Activated CD8-positive, alpha-beta memory T cell treated with anti-CD3 and anti-CD28 coated beads, Interleukin-2, amount 50 U/mL, for 4 hours (primary cell): Measurements from ENCODE around the gene BLOC1S1.

Experiments used
- DNase-seq: peaks from one replicate; pipeline ENCODE4 v3.0.0-alpha.2; 2020

BLOC1S1 gene

DNA sequence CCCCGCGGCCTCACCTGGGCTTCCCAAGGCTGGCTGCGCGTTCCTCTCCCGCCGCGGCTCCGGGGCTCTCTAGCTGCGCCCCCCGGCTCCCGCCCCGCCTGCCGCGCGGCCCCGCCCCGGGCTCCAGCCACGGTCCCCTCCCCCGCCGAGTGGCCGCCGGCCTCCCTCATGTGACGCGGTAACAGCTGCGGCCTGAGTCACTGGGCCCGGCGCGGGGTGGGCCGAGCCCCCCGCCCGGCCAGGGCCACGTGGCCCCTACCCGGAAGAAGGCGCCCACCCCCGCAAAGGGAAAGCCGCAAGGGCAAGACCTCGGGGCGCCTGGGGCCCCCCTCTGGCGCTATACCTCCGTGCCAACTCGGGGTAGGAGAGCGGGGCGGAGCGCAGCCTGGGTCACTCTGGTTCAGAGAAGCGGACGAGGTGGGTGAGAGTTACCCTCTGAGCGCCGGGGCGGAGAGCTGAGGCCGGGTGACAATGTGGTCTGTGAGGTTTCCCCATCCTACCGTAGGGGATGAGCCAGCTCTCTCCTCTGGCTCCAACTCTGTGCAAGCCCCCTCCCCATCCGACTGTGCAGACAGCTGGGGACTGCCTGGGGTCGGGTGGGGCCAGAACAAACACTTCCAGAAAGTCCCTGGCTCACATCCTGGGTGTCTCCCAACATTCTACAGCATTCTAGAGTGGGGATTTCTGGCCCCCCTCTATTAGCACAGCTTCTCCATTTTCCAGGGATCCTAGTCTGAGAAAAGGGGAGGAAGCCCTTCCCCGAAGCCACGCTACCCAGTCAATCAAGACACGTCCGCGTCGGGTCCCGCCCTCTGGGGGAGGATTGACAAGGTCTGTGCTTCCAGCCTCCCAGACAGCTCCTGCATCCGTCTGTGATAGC, 13.3 kb downstream of the BLOC1S1 start, which contains the start of gene CD63:
CD63 (minus strand) TSS at position 71 of the 880 bp plus-strand sequence. CDS start 668 bp downstream, outside the sequence.
- DNase-seq, result peak; percentile 74

DNA sequence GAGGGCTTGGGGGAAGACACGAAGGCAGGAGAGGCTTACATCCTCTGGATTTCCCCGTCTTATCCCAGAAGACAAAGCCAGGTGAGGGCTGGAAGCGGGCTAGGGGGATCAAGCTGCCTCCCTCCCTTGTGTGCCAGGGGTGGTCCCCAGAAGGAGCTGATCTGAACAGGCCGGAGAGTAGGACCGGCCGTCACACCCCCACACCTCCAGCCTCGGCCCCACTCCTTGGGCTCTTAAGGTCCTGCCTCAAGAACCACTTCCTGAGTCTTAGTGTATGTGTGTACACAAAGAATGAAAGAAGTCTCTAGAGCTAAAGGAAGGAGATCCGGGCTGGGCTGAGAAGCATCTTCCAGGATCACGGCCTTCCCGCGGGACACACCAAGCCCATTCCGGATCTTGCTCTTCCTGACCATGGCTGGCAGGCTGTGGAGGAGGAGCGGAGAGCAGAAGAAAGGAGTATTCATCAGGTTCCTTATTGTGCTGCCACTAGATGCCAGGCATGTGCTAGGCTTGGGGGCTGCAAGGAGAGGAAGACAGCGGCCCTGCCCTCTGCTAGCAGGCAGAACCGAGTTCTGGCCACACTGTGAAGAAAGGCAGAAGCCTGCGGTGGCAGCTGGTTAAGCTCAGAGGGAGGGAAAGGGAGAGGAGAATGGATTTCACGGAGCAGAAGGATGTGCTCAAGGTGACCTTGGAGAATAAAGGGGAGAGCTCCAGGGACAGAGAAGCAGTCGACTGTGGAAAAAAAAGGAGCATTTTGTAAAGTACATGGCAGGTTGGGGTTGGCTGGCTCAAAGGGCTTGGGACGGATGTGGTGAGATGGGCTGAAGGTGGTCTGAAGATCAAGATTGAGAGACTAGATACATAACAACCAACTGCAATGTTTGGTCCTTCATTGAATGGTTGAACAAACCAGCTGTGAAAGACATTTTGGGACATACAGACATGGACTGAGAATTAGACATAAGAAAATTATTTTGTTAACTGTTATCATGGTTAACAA, 14.3 kb downstream of the BLOC1S1 start:
- peak; percentile 41 for DNase-seq

DNA sequence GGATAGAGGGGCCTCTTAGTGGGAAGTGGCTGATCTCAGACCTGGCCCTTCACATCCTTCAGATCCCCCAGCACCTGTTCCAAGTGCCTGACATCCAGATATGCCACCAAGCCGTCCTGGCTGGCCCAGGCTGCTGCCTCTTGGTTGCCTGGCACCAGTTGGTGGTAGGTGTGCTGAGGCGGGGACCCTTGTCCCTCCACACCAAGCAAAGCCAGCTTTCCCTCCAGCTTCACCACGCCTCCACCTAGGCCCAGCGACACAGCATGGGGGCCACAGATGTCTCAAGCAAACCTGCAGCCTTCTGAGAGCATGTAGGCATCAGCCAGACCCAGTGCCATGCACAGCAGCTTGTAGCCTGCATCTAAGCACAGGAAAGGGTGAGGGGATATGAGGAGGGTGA, 16.4 kb downstream of the BLOC1S1 start:
- DNase-seq, result no peak

DNA sequence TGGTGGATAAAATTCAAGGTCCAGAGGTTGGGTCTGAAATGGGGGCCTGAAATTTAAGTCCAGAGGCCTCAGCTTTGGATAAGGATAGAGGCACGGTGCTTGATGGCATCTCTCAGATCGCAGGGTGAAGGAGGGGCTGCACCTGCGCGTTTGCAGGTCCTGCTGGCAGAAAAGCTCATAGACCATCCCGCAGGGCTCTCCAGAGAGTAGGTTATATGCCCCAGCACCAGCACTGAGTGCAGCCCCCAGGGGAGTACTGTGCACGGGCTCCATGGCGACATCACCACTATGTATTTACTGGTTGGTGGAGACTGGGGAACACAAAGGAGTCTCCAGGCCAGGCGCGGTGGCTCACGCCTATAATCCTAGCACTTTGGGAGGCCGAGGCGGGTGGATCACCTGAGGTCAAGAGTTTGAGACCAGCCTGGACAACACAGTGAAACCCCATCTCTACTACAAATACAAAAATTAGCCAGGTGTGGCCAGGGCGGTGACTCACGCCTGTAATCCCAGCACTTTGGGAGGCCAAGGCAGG, 17.2 kb downstream of the BLOC1S1 start:
- DNase-seq, result no peak

DNA sequence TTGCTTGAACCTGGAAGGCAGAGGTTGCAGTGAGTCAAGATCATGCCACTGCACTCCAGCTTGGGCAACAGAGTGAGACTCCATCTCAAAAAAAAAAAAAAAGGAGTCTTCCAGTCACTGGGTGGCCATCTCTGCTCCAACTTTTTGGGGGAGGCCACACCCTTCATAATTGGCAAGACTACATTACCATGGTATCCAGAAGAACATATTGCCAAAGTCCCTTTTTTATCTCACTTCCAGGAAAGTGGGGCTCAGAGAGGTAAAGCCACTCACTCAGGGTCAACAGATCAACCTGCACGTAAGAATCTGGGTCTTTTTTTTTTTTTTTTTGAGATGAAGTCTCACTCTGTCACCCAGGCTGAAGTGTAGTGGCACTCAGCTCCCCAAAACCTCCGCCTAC, 18.0 kb downstream of the BLOC1S1 start:
- no peak for DNase-seq

DNA sequence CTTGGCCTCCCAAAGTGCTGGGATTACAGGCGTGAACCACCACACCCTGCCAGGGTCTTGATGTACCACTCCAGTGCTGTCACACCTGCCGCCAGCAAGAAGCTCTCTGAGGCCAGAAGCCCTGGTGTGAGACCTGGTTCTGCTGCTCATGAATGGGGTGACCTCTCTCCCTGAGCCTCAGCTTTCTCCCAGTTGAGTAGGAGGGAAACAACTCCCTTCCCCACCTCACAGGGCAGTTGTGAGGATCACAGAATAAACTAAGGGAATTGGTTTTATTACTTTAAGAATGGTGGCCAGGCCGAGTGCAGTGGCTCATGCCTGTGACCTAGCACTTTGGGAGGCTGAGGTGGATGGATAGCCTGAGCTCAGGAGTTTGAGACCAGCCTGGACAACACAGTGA, 18.7 kb downstream of the BLOC1S1 start:
- DNase-seq, result no peak

DNA sequence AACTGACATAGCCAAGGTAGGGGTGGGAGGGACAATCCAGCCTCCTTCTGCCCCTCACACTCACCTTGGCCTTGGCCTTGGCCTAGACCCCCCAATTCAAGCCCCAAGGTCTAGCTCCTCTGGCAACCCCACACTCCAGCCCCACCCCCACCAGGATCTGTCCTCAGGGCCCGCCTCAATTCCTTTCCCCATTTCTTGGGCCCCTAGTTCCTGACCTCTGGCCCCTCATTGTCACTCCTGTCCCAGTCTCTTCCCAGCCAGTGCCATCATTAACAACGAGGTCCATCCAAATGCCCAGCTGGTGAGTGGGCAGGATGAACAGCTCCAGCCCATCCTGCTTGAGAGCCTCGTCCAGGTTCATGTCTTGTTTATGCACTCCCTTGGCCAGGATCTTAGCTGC, 20.2 kb downstream of the BLOC1S1 start:
- DNase-seq, result no peak

DNA sequence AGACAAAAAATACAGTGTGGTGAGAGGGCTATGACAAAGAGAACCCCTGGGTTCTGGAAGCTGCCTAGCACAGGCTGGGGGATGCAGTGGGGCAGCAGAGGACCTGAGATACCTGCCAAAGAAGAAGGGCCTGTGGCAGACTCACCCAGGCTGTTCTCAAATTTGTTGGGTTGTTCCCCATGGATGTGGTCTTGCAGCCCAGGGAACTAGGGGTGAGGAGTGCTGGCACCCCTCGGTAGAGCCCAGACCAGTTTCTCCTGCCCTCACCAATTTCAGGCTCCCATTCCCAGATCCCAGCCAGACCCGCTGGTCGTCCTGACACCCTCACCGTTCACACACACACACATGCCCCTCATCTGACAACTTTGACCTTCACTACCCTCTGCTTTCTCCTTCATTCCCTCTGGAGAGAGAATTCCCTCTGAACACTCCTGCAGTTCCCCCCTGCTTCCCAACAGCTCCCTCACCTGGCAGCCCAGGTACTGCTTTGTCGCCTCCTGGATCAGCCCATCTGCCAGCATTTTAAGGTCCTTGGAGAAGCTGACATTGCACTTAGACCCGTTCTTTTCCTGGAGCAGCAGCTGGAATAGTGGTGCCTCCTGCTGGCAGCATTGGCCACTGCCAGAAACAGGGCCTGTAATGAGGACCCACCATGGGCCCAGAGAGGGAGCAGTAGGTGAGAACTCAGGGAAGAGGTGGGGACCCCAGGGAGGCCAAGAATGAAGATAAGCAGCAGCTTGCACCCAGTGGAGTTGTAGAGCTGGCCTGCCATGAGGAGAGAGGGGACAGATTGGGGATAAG, 21.1 kb downstream of the BLOC1S1 start:
- peak; percentile 60 for DNase-seq

DNA sequence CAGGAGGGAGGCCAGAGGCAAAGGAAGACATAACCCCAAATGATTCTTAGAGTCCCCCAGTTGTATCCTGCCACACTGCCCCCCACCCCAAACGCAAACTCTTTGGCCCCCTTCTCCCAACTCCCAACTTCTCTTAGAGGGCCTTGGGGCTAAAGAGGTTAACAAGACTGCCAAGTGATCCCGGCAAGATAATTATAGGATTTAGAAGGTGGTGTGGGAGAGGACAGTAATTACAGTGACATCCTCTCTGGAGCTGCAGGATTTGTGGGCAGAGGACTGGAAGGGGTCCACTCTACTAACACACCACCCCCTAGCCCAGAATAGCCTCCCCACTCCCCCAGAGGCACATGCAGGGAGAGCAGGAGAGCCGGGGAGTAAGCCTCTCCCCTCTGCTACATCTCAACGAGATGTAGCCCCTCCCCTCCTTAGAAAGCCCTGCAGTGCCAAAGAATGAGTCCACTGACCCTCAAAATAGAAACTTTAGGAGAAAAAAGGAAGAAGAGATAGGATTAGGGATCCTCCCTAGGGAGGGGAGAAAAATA, 21.8 kb downstream of the BLOC1S1 start:
- no peak for DNase-seq

DNA sequence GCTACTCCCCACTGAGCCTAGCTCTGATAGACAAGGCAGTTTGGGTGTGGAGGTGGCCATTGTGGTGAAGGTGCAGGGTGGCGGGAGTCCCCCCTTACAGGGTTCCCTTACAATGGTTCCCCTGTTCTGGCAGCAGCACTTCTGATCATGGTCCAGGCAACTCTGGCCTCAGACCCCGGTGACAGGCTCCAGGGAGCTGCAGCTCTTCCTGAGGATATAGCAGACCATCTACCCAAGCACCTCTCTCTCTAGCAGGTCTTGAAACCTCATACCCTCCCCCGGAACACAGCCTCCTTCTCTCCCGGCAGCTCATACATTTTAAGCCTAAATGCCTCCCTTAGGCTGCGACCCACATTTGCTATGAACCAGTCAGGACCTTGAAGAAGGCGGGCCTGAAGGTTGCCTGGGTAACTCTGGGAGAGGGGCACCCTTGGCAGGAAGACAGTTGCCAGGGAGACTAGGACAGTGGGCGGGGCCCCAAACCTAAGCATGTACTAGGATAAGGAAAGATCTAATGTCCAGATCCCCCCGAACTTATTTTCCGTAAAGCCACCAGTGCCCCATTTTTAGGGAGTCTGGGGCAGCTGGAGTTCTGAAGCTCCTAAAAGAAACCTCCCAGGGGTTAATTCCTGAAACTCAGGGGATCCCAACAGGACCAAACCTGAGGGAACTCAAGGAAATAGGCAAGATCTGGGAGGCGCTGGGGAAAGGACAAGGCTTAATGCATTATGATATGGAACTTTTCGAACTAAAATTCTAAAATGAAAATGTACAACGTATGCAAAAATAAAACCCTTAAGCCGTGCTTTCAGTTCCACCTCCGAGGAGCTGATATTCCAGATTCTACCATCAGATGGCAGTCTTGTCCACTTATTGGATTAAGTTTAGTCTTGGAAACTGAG, 22.5 kb downstream of the BLOC1S1 start:
- peak; percentile 76 for DNase-seq

DNA sequence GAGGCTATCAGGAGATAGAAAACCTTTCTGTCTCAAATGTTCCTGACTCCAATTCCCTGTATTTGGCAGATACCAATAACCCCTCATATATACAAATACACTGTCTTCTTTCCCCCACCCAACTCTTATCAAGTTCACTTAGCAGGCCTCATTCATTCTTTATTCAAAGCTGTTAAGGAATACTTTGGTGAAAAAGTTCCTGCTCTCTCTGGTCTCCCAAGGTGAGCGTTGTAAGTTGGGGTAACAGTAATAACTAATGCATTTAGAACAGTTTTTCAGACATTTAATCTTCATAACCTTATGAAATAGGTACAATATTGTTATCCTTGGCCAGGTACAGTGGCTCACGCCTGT, 23.2 kb downstream of the BLOC1S1 start:
- DNase-seq, result no peak

DNA sequence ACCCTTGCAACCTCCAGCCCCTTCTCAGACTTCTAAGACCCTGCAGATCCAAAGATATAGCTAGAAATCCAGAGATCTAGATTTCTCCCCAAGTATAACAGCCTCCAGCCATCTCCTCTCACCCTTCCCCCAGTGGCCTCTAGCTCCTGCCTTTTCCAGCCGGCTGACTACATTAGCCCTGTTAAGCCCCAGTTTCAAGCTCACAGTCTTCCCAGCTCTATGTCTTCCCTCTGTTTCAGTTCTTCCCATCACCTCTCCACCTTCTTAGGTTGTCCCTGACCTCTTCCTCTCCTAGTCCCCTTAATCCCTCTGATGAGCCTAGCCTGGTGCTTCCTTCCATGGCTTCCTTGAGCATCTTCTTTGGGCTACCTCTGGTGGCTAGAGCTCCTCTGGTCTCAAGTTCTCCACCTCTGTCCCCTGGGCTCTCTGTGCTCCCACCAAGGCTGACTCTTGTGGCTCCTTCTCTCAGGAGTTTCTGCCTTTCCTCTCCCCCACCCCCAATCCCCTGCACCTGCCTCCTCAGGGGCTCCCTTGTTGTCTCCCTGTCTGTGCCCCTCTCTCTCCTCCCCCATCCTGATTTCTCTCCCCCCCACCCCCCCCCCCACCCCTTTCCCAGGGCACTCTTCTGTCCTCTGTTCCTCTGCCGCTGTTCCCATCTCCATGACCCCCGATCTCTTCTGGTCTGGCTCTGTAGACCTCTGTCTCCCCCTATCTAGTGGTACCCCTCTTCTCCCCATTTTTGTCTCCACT, 26.3 kb downstream of the BLOC1S1 start:
- no peak for DNase-seq

DNA sequence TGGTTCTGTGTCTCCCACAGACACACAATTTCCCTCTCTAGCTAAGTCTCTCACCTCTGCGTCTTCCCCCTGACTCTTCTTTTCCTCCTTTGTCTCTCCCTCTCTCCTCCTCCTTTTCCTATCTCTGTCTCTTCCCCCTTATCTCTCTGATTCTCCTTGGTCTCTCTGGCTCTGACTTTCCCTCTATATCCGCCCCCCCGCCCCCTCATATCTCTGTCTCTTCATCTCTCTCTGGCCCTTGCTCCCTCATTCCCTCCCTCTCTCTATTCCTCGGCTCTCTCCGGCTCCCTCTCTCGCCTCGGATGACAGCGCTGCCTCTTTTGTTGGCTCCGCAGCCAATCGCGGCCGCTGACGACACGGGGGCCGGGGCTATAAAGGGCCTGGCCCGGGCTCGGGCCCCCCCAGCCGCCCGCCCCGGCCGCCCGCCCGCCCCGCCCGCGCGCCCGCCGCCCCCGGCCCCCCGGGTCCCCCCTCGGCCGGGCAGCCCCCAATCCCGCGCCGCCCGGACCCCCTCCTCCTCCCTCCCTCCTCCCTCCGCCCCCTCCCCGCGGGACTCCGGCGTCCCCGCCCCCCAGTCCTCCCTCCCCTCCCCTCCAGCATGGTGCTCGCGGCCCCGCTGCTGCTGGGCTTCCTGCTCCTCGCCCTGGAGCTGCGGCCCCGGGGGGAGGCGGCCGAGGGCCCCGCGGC, 27.0 kb downstream of the BLOC1S1 start, which contains the start of gene GDF11:
GDF11 (plus strand) TSS at position 404 of the 687 bp plus-strand sequence; CDS start at position 599, 195 bp downstream.
- DNase-seq, result peak; percentile 74

DNA sequence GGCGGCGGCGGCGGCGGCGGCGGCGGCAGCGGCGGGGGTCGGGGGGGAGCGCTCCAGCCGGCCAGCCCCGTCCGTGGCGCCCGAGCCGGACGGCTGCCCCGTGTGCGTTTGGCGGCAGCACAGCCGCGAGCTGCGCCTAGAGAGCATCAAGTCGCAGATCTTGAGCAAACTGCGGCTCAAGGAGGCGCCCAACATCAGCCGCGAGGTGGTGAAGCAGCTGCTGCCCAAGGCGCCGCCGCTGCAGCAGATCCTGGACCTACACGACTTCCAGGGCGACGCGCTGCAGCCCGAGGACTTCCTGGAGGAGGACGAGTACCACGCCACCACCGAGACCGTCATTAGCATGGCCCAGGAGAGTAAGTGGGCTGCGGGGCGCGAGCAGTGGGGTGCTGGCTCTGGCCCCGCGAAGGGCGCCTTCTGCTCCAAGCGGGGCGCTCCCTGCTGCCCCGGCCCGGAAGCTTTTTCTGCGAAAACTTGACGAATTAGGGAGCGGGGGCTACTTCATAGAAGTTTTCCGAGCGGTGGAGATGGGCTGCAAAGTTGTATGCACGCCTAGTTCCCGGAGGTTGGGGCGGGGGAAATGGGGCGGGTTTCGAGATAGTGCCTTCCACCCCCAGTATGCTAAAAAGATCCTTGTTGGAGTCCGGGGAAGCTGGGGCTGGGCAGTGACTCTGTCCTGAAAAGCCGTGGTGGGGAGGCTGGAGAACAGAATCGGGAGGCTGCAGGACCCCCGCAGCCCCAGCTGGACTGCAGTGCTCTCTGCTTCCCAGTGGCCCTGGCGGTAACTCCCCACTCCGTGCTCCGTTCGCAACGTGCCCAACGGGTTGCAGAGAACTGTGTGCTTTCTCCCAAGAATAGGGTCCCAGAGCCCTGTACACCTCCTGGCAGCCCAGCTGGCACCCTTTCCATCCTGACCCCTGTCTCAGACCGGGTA, 27.8 kb downstream of the BLOC1S1 start:
- peak; percentile 48 for DNase-seq

DNA sequence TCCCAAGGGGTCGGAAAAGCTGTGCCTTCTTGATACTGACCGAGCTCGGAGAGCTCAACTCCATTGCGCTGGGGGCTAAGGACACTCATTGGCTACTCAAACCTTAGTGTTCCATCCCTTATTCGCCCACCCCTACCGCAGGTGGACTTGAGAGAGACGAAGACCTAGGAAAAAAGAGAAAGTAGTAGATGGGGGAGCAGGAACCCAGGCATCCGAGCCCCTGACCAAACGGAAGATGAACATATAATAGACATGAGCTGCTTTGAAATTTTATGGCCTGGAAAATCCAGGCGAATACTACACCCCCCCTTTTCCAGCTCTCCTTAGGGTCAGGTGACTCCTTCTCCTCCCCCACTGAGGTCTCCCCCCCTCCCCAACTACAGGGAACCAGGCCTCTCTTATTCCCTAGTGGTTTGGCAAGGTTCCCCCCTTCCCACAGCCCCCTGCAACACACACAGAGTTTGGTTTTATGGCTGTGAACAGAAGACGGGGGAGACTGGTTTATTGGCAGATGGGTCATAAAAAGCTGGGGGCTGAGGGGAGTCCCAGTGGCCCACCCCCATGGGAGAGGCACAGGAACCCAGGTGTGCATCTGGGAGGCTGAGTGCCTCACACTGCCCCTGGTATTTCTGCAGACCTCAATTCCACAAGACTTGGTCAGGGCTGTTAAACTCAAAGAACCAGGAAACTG, 28.6 kb downstream of the BLOC1S1 start:
- no peak for DNase-seq

DNA sequence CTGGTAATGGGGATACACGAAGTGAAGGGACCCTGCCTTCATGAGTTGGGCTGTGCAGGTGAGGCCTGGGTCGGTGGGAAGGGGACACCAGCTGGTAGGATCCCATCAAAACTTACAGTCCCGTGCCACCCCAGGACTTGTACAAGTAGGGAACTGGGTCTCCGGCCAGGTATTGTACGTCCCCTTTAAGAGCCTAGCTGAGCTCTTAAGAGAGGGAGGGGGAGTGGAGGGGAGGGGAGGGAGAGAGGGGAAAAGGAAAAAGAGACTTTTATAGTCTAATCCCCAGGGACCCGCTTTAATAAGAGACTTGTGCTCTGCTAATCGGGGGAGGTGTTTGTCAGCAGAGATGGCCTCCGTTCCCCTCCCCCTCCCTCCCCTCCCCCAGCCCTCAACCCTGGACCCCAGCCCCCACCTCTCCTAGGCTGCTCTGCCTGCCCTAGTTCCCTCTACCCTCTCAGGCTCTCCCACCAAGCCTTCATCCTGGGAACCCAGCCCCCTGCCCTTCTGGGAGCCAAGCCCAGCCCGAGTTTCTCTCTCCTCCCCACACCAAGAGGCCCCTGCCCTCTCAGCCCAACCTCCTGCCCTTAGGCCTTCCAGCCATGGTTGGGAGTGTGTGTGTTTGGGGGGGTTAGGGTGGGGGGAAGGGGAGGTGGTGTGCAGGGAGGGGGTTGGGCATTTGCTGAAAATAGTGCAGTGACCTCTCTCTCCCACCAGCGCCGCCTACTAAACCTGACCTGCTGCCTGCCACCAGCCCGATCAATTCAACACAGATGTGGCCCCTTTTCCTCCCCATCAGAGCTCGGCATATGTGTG, 29.7 kb downstream of the BLOC1S1 start:
- DNase-seq, result no peak
